Measurements from ENCODE around the gene ERBB2. TPM values are rescaled to one million over a fixed set of nuclear protein-coding genes. Genes with fewer than 3 reads are reported as not detected.
A peak's percentile ranks its signal among the peaks of the same experiment; 100 is the strongest.

The ERBB2 gene
- polyA plus RNA-seq, 3 donors: 0.17 to 0.73 TPM; not detected in 1

DNA sequence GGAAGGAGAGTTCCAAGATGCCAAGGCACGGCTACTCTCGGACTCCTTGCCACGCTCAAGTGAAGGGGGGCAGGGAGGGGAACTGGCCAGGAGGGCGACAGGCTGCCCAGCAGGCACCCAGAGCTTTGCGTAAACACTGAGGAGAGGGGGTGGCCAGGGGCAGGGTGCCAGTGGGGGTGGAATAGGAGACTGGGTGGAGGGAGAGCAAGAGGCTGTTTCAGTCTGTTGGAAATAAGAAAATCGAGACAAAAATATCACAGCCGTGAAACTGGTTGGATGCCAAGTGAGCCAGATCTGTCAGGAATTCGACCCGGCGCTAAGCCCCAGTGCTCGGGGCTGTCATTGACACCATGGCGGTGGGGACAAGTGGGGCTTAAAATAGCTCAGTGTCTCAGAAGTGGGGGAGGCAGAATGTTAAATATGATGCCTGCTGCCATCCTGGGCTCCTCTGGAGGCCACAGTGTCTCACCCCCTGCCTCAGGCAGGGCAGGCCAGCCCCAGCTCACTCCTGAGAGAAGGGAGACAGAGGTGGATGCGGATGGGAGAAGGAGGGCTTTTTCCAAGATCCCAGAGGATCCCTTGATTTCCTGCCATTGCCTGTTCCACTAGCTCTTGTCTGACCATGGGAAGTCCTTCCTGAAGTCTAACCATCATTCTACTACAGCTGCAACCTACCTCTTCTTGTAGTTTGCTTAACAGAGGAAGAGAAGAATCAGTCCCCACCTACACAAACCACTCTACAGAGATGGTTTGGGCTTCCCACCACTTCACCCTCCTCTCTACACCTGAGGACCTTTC is 22.1 kb upstream of the ERBB2 start:
- Mint-ChIP-seq H3K9me3 (peaks cover 0 to 2% (median 0%) of the 10 kb centered on the region in 7 donors), H3K4me3 (no peak overlapping the region), H3K27me3 (ENCODE audit: low read depth in 3 of 3) (peaks cover 1 to 10% (median 7%) of the 10 kb centered on the region in 3 donors), H3K36me3 (peaks cover 31 to 32% of the 10 kb centered on the region in 2 donors), H3K27ac (peak overlapping the region in 2 of 7 donors; percentile 10 to 13), H3K4me1 (peaks cover 26% of the 10 kb centered on the region)
- Histone ChIP-seq H3K27me3 (ENCODE audit: control insufficient read depth in 2 of 2, insufficient read depth in 2 of 2, low read length in 2 of 2) (no peaks in the 10 kb centered on the region), H3K4me1 (ENCODE audit: control insufficient read depth in 1 of 2, insufficient read depth in 2 of 2, low read length in 2 of 2) (peaks cover 11 to 14% of the 10 kb centered on the region in 2 donors), H2AFZ (ENCODE audit: insufficient read depth, low read depth, low read length, poor library complexity, severe bottlenecking) (no peak overlapping the region), H3K4me3 (replicated peaks in 1 of 3; ENCODE audit: low read depth in 2 of 3, low read length in 3 of 3) (no peak overlapping the region), H4K20me1 (ENCODE audit: insufficient read depth, low read length) (no peaks in the 10 kb centered on the region), H3K36me3 (replicated peaks in 1 of 2; ENCODE audit: control insufficient read depth in 1 of 2, insufficient read depth in 2 of 2, low read length in 2 of 2) (peaks cover 0 to 3% of the 10 kb centered on the region in 2 donors), H3K27ac (ENCODE audit: low read depth in 1 of 2, low read length in 2 of 2) (no peak overlapping the region), H3K4me2 (replicated peaks; ENCODE audit: extremely low read depth, low read length, poor library complexity, severe bottlenecking) (no peak overlapping the region), H3K9ac (ENCODE audit: insufficient read depth, low read length, poor library complexity, severe bottlenecking) (no peak overlapping the region), H3K9me3 (replicated peaks in 1 of 2; ENCODE audit: control insufficient read depth in 1 of 2, insufficient read depth in 1 of 2, low read length in 2 of 2) (no peaks in the 10 kb centered on the region), H3K79me2 (ENCODE audit: insufficient read depth, low read length) (no peaks in the 10 kb centered on the region)
- DNase-seq: no peak
- intact Hi-C loops (cut with micrococcal nuclease): no loop called here
- WGBS (ENCODE audit: insufficient coverage): 80% methylated on average over 12 of the region's 13 CpGs
- TF ChIP-seq, protein P1, sequence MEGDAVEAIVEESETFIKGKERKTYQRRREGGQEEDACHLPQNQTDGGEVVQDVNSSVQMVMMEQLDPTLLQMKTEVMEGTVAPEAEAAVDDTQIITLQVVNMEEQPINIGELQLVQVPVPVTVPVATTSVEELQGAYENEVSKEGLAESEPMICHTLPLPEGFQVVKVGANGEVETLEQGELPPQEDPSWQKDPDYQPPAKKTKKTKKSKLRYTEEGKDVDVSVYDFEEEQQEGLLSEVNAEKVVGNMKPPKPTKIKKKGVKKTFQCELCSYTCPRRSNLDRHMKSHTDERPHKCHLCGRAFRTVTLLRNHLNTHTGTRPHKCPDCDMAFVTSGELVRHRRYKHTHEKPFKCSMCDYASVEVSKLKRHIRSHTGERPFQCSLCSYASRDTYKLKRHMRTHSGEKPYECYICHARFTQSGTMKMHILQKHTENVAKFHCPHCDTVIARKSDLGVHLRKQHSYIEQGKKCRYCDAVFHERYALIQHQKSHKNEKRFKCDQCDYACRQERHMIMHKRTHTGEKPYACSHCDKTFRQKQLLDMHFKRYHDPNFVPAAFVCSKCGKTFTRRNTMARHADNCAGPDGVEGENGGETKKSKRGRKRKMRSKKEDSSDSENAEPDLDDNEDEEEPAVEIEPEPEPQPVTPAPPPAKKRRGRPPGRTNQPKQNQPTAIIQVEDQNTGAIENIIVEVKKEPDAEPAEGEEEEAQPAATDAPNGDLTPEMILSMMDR (IDR thresholded peaks at IDR 0.05): no peak

- 90% methylated on average over 11 of the region's 13 CpGs for WGBS (ENCODE audit: insufficient coverage)
- no peak overlapping the region for H3K4me2 ChIP-seq (replicated peaks; ENCODE audit: extremely low read depth, low read length, poor library complexity, severe bottlenecking)
- H3K27me3 ChIP-seq (ENCODE audit: control insufficient read depth in 2 of 2, insufficient read depth in 2 of 2, low read length in 2 of 2): no peaks in the 10 kb centered on the region
- H3K9me3 Mint-ChIP-seq: peaks cover 0 to 2% (median 0%) of the 10 kb centered on the region in 7 donors
- H4K20me1 ChIP-seq (ENCODE audit: insufficient read depth, low read length): no peaks in the 10 kb centered on the region
- peaks cover 2 to 9% of the 10 kb centered on the region in 2 donors for H3K36me3 ChIP-seq (replicated peaks in 1 of 2; ENCODE audit: control insufficient read depth in 1 of 2, insufficient read depth in 2 of 2, low read length in 2 of 2)
- H2AFZ ChIP-seq (ENCODE audit: insufficient read depth, low read depth, low read length, poor library complexity, severe bottlenecking): no peak overlapping the region
- no peak overlapping the region for H3K27ac ChIP-seq (ENCODE audit: low read depth in 1 of 2, low read length in 2 of 2)
- H3K27me3 Mint-ChIP-seq (ENCODE audit: low read depth in 3 of 3): peaks cover 0 to 9% (median 2%) of the 10 kb centered on the region in 3 donors
- DNase-seq: no peak
- H3K4me1 Mint-ChIP-seq: peaks cover 26% of the 10 kb centered on the region
- no peak overlapping the region for H3K9ac ChIP-seq (ENCODE audit: insufficient read depth, low read length, poor library complexity, severe bottlenecking)
- no peaks in the 10 kb centered on the region for H3K79me2 ChIP-seq (ENCODE audit: insufficient read depth, low read length)
- no peaks in the 10 kb centered on the region for H3K9me3 ChIP-seq (replicated peaks in 1 of 2; ENCODE audit: control insufficient read depth in 1 of 2, insufficient read depth in 1 of 2, low read length in 2 of 2)
- no peak overlapping the region for H3K4me3 ChIP-seq (replicated peaks in 1 of 3; ENCODE audit: low read depth in 2 of 3, low read length in 3 of 3)
- H3K36me3 Mint-ChIP-seq: peaks cover 37 to 38% of the 10 kb centered on the region in 2 donors
- TF ChIP-seq, protein P1 (IDR thresholded peaks at IDR 0.05): no peak
- peak overlapping the region in 1 of 7 donors; percentile 50 for H3K27ac Mint-ChIP-seq
- intact Hi-C loops (cut with micrococcal nuclease): no loop called here
- H3K4me3 Mint-ChIP-seq: no peak overlapping the region
- peaks cover 11 to 14% of the 10 kb centered on the region in 2 donors for H3K4me1 ChIP-seq (ENCODE audit: control insufficient read depth in 1 of 2, insufficient read depth in 2 of 2, low read length in 2 of 2)
Measured at GRCh38 chr17:39678340-39679116, 21.3 kb upstream of the ERBB2 start.

Measured in CD14-positive monocyte (primary cell).